Fibroblast of skin of right quadriceps (primary cell): ENCODE results near the gene LILRB2.
"Not testable (repeated sequence)": the region's sequence is repeated elsewhere in the genome, so short reads cannot be mapped to it uniquely, and the experiment has no call there.

Source experiments
- DNase-seq: peaks from one replicate; pipeline ENCODE4 v3.0.0-alpha.2; 2013

Gene LILRB2

DNA sequence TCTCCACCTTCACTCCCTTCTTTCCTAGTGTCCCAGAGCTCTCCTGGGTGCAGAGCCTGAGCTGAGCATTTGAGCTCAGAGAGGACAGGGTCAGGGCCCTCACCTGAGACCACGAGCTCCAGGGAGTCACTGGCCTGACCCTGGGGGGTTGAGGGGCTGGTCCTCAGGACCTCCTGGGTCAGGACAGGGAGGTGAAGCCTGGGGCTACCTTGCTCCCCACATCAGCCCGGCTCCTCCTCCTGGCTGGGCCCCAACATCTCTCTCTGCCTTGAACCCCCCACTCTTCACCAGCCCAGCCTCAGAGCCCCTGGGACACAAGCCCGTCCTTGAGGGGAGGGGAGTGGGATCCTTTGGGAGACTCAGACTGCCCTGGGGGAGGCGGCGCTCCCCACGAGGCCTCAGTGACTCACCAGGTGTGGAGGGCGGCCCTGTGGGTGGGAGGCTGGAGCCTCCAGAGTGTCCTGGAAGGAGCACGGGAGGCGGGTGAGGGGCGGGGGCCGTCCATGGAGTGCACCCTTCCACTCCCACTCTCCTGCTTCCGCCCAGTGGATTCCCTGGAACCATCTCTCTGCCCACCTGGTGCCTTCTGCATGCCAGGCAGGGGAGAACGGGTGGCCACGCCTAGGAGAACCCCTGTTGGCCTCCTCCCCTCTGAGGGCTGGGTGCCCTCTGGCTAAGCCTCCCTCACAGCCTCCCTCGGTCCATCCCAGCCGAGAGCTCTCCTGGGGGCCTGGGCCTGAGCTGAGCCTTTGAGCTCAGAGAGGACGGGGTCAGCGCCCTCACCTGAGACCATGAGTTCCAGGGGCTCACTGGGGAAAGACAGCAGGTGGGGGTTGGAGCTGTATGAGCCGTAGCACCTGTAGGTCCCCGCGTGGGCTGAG, 41.2 kb downstream of the LILRB2 start:
- not testable (repeated sequence) for DNase-seq

DNA sequence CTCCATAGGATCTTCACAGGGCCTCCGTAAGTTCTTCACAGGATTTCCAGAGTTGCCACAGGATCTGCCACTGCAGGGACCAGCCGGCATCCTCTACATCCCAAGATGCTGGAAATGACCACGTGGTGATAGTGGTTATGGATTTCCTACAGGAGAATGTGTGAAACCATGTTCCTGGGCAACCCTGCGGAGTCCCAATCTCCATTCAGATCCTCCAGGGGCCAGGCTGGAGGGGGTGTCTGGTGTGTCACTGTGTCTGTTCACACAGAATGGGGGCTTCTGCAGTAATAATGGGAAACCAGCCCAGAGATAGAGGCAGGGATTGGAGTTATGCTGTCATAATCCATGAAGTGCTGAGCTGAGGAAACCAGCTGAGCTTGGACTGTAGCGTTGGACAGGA, 47.0 kb downstream of the LILRB2 start:
- no peak for DNase-seq

DNA sequence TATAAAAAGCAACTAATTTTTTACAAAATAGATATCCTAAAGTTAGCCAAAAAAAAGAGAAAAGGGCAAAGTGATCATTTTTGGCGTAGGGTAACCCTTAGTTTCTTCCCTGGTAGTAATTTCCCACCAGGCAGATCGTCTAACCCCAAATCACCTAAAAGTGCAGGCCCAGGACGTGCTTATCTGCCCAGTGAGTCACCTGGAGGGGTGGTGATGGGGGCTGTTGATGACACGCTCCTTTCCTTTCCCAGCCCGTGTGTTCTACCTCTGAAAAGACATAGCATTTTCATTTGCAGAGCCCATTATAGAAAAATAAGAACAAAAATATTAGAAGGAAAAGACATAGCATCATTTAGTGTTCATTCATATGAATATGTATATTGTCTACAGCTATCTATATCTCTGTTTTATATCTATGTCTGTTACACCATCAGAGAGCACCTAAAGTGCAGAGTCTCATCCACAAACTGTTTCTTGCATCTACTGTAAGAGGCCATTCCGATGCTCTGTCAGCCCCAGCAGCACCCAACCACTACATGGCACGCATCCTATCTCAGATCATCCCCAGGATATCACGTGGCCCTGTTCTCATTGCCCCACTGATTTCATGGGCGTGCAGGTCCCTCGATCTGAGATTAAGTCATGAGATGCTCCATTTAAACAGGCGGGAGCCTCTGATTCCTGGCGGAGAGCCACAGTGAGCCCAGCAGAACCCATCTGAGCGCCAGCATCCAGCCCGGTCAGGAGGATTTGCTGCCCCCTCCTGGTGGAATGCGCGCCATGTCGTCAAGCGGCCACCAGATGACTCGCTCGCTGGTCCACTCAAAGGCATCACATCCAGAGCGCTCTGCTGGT, 49.6 kb downstream of the LILRB2 start:
- DNase-seq = peak; percentile 66

DNA sequence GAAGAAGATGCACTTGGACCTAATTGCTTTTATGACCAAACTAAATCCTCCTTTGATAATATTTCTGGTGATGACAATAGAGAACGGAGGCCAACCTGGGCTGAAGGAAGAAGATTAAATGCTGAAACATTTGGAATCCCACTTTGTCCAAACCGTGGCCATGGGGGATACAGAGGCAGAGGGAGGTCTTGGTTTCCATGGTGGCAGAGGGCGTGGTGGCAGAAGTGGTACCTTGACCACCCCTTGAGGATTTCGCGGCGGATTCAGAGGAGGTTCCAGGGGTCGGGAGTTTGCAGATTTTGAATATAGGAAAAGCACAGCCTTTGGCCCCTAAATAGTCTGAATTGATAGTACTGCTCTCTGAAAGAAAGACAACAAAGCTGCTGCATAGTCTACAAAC, 50.9 kb downstream of the LILRB2 start:
- no peak for DNase-seq

DNA sequence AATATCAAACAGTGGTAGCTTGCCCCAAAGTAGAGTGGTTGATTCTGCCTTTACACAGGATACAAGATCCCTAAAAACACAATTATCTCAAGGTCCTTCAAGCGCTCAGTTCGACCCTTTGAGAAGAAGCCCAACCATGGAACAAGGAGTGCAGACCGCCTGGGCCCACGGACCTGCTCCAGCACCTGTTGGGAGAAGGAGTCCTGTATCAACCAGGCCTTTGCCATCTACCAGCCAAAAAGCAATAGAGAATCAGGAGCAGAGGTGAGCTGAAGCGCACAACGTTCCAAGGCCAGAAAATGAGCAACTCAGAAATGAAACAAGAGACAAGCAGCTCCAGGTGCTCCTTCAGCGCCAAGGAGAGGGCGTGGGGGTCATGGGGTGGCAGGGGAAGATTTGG, 51.8 kb downstream of the LILRB2 start:
- no peak for DNase-seq

DNA sequence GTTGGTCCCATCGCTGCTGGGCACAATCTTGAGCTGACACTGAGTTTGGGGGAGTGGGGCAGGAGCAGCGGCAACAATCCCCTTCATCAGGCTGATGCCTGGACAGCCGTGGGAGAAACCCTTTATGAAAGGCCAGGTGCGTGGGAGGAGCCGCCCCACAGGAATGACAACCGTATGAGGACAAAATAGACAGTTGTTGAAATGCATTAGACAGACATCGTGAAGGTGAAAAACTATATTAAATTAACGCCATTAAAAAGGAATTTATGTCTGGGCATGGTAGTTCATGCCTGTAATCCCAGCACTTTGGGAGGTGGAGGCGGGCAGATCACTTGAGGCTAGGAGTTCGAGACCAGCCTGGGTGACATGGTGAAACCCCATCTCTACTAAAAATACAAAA, 56.3 kb downstream of the LILRB2 start:
- not testable (repeated sequence) for DNase-seq

DNA sequence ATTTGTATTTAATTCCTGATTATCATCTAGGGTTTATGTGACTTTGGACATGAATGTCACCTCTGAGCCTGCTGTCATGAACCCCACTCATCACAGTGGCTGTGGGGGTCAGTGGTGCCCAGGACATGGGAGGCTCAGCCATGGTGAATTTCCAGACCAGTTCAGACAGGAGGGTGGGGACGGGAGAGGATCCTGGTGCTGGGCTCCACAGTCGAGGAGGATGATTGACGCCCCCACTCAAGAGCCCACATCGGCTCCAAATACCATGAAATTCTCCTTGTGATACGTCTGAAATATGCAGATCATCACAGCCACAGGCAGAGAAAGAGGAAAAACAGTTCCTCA, 57.0 kb downstream of the LILRB2 start:
- DNase-seq = not testable (repeated sequence)
